Measurements from ENCODE around the gene PLEKHG2.

The PLEKHG2 gene

DNA sequence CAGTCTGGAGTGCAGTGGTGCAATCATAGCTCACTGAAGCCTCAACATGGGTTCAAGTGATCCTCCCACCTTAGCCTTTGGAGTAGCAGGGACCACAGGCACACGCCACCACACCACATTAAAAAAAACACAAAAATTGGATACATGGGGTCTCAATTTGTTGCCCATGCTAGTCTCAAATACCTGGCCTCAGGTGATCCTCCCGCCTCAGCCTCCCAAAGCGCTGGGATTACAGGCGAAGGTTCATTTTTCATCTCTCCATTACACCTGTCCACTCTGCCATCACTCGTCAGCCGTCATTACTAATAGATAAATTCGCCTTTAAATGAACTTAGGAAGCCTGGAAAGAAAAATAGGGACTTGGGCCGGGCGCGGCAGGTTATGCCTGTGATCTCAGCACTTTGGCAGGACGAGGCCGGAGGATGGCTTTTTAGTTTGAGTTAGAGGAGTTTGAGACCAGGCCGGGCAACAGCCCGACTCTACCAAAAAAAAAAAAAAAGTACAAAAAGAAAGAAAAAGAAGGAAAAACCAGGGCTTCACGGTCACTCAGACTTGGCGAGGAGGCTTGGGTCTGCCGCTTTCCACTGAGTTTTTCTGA, 32.2 kb downstream of the PLEKHG2 start:
- peak overlapping the region; percentile 86 for H3K4me2 ChIP-seq (ENCODE audit: low read depth, low read length, poor library complexity, severe bottlenecking)
- TF ChIP-seq CTCF (conservative IDR thresholded peaks at IDR 0.05; ENCODE audit: low read length): no peak
- no peak for TF ChIP-seq EZH2phosphoT487 (IDR thresholded peaks at IDR 0.05; ENCODE audit: borderline replicate concordance)
- no peaks in the 10 kb centered on the region for H3K27me3 ChIP-seq (ENCODE audit: insufficient read depth, low read length, poor library complexity, severe bottlenecking)
- no peaks in the 10 kb centered on the region for H3F3A ChIP-seq (ENCODE audit: low read depth)
- H3K9me2 ChIP-seq (replicated peaks; ENCODE audit: low read depth, low read length): no peaks in the 10 kb centered on the region
- peak overlapping the region; percentile 83 for H3K4me3 ChIP-seq (ENCODE audit: low read length, poor library complexity, severe bottlenecking)
- H3K36me3 ChIP-seq (ENCODE audit: insufficient read depth, low read length): no peaks in the 10 kb centered on the region
- H3K4me1 ChIP-seq (ENCODE audit: insufficient read depth, low read length, poor library complexity, severe bottlenecking): peaks cover 32% of the 10 kb centered on the region
- H2AFZ ChIP-seq (ENCODE audit: low read length): peak overlapping the region; percentile 78; the same call in 1 of the 2 replicates
- no peaks in the 10 kb centered on the region for H3K9me3 ChIP-seq (ENCODE audit: insufficient read depth, low read depth, low read length)
- H4K20me1 ChIP-seq (ENCODE audit: insufficient read depth, low read length, poor library complexity, severe bottlenecking): peaks cover 36% of the 10 kb centered on the region
- peak overlapping the region; percentile 91 for H3K9ac ChIP-seq (ENCODE audit: low read depth, low read length, poor library complexity, severe bottlenecking)
- peaks cover 55% of the 10 kb centered on the region for H3K79me2 ChIP-seq (ENCODE audit: insufficient read depth, low read length)

GRCh38 chr19:39445196-39446111, 33.0 kb downstream of the PLEKHG2 start, which contains the start of gene SUPT5H:
Gene SUPT5H (plus strand): TSS chr19:39445582. CDS start chr19:39445891, 309 bp downstream.
- no peaks in the 10 kb centered on the region for H3F3A ChIP-seq (ENCODE audit: low read depth)
- H3K9me3 ChIP-seq (ENCODE audit: insufficient read depth, low read depth, low read length): no peaks in the 10 kb centered on the region
- peaks cover 63% of the 10 kb centered on the region for H3K79me2 ChIP-seq (ENCODE audit: insufficient read depth, low read length)
- H2AFZ ChIP-seq (ENCODE audit: low read length): peak within 1 kb of the TSS; percentile 78
- no peaks in the 10 kb centered on the region for H3K9me2 ChIP-seq (replicated peaks; ENCODE audit: low read depth, low read length)
- H3K36me3 ChIP-seq (ENCODE audit: insufficient read depth, low read length): no peaks in the 10 kb centered on the region
- no peaks in the 10 kb centered on the region for H3K27me3 ChIP-seq (ENCODE audit: insufficient read depth, low read length, poor library complexity, severe bottlenecking)
- peaks cover 36% of the 10 kb centered on the region for H4K20me1 ChIP-seq (ENCODE audit: insufficient read depth, low read length, poor library complexity, severe bottlenecking)
- no peak for TF ChIP-seq CTCF (conservative IDR thresholded peaks at IDR 0.05; ENCODE audit: low read length)
- H3K9ac ChIP-seq (ENCODE audit: low read depth, low read length, poor library complexity, severe bottlenecking): peak within 1 kb of the TSS; percentile 91
- peaks cover 38% of the 10 kb centered on the region for H3K4me1 ChIP-seq (ENCODE audit: insufficient read depth, low read length, poor library complexity, severe bottlenecking)
- peak within 1 kb of the TSS; percentile 83 for H3K4me3 ChIP-seq (ENCODE audit: low read length, poor library complexity, severe bottlenecking)
- peak within 1 kb of the TSS; percentile 98 for H3K4me2 ChIP-seq (ENCODE audit: low read depth, low read length, poor library complexity, severe bottlenecking)

- no peaks in the 10 kb centered on the region for H3K36me3 ChIP-seq (ENCODE audit: insufficient read depth, low read length)
- H3K79me2 ChIP-seq (ENCODE audit: insufficient read depth, low read length): peaks cover 74% of the 10 kb centered on the region
- H4K20me1 ChIP-seq (ENCODE audit: insufficient read depth, low read length, poor library complexity, severe bottlenecking): peaks cover 40% of the 10 kb centered on the region
These were observed 34.1 kb downstream of the PLEKHG2 start for GRCh38 chr19:39446365-39447084.

More at GRCh38 chr19:39446365-39447084, 34.1 kb downstream of the PLEKHG2 start:
- Histone ChIP-seq H3K9ac (ENCODE audit: low read depth, low read length, poor library complexity, severe bottlenecking) (peak overlapping the region; percentile 91), H3K27me3 (ENCODE audit: insufficient read depth, low read length, poor library complexity, severe bottlenecking) (no peaks in the 10 kb centered on the region), H3K4me1 (ENCODE audit: insufficient read depth, low read length, poor library complexity, severe bottlenecking) (peaks cover 38% of the 10 kb centered on the region), H3K4me3 (ENCODE audit: low read length, poor library complexity, severe bottlenecking) (peak overlapping the region; percentile 83), H3F3A (ENCODE audit: low read depth) (no peaks in the 10 kb centered on the region), H2AFZ (ENCODE audit: low read length) (no peak overlapping the region), H3K4me2 (ENCODE audit: low read depth, low read length, poor library complexity, severe bottlenecking) (peak overlapping the region; percentile 98), H3K9me2 (replicated peaks; ENCODE audit: low read depth, low read length) (no peaks in the 10 kb centered on the region), H3K9me3 (ENCODE audit: insufficient read depth, low read depth, low read length) (no peaks in the 10 kb centered on the region)
- TF ChIP-seq EZH2phosphoT487 (IDR thresholded peaks at IDR 0.05; ENCODE audit: borderline replicate concordance): no peak

Measured in Loucy (cell line).